HG03039 (cell line): ENCODE results near the gene RTP4.

ENCODE experiments used
- ATAC-seq: cut with Tn5 transposase; IDR thresholded peaks from one replicate; pipeline ENCODE4 v1.9.1; 2021; ENCODE audit warnings: mild to moderate bottlenecking, moderate library complexity; ENCODE audit not compliant: unreplicated experiment

The RTP4 gene

GRCh38 chr3:187368251-187369088, at the start of gene RTP4:
TSS of gene RTP4 (plus strand) at chr3:187368385. CDS start at chr3:187368442, 57 bp downstream.
- ATAC-seq, result peak; percentile 93

GRCh38 chr3:187318819-187319616, 49.2 kb upstream of the RTP4 start:
- ATAC-seq, result no peak

- ATAC-seq, result peak; percentile 71
These were observed 48.4 kb upstream of the RTP4 start for GRCh38 chr3:187319699-187320302.

- ATAC-seq, result no peak
These were observed 46.4 kb upstream of the RTP4 start for GRCh38 chr3:187321766-187322165.

- ATAC-seq, result no peak
These were observed 45.9 kb upstream of the RTP4 start for GRCh38 chr3:187322291-187322690.

- ATAC-seq, result no peak
These were observed 45.1 kb upstream of the RTP4 start for GRCh38 chr3:187323091-187323490.

GRCh38 chr3:187325632-187326031, 42.6 kb upstream of the RTP4 start:
- no peak for ATAC-seq

GRCh38 chr3:187327845-187328244, 40.3 kb upstream of the RTP4 start:
- ATAC-seq, result no peak

GRCh38 chr3:187328691-187329090, 39.5 kb upstream of the RTP4 start:
- ATAC-seq, result no peak

GRCh38 chr3:187334904-187335303, 33.3 kb upstream of the RTP4 start:
- no peak for ATAC-seq

- ATAC-seq, result no peak
These were observed 31.9 kb upstream of the RTP4 start for GRCh38 chr3:187336322-187336721.

- no peak for ATAC-seq
These were observed 27.6 kb upstream of the RTP4 start for GRCh38 chr3:187340578-187340977.

- ATAC-seq, result no peak
These were observed 25.9 kb upstream of the RTP4 start for GRCh38 chr3:187342255-187342654.

GRCh38 chr3:187343670-187344069, 24.5 kb upstream of the RTP4 start:
- ATAC-seq, result no peak

- ATAC-seq, result no peak
These were observed 15.3 kb upstream of the RTP4 start for GRCh38 chr3:187352581-187353575.

GRCh38 chr3:187358068-187358467, 10.1 kb upstream of the RTP4 start:
- ATAC-seq, result no peak

- ATAC-seq, result no peak
These were observed 8.2 kb upstream of the RTP4 start for GRCh38 chr3:187359798-187360486.

GRCh38 chr3:187360596-187360995, 7.6 kb upstream of the RTP4 start:
- no peak for ATAC-seq

- no peak for ATAC-seq
These were observed 6.3 kb upstream of the RTP4 start for GRCh38 chr3:187361835-187362234.
